AG09319 (cell line): ENCODE data around the gene SPIC.

Experiments used
- DNase-seq: peaks from one replicate; pipeline ENCODE4 v3.0.0-alpha.2; 2010; ENCODE audit warnings: low read depth; ENCODE audit errors: extremely low read depth
- TF ChIP-seq, protein P1 (sequence below): IDR thresholded peaks from 2 replicates; pipeline ENCODE4 v1.5.1; 2011; ENCODE audit warnings: low read depth, mild to moderate bottlenecking, inconsistent platforms, low read length, moderate library complexity

SPIC gene

GRCh38 chr12:101536069-101536674 lies 61.0 kb downstream of the SPIC start:
- TF ChIP-seq, protein P1, sequence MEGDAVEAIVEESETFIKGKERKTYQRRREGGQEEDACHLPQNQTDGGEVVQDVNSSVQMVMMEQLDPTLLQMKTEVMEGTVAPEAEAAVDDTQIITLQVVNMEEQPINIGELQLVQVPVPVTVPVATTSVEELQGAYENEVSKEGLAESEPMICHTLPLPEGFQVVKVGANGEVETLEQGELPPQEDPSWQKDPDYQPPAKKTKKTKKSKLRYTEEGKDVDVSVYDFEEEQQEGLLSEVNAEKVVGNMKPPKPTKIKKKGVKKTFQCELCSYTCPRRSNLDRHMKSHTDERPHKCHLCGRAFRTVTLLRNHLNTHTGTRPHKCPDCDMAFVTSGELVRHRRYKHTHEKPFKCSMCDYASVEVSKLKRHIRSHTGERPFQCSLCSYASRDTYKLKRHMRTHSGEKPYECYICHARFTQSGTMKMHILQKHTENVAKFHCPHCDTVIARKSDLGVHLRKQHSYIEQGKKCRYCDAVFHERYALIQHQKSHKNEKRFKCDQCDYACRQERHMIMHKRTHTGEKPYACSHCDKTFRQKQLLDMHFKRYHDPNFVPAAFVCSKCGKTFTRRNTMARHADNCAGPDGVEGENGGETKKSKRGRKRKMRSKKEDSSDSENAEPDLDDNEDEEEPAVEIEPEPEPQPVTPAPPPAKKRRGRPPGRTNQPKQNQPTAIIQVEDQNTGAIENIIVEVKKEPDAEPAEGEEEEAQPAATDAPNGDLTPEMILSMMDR: no peak
- DNase-seq: no peak
